HepG2 (cell line): ENCODE measurements around the gene VPS4A. TPM values are rescaled to one million over a fixed set of nuclear protein-coding genes. Genes with fewer than 3 reads are reported as not detected.
A peak's percentile ranks its signal among the peaks of the same experiment; 100 is the strongest.

Source experiments
- AHDC1 ChIP-seq: sonication (generic); formaldehyde crosslinking; IDR thresholded peaks from 2 replicates; pipeline ENCODE4 v1.5.1; 2020; ENCODE audit warnings: mild to moderate bottlenecking, missing genetic modification reagents, borderline replicate concordance
- CBX1 ChIP-seq: IDR thresholded peaks from one replicate; pipeline ENCODE4 v1.6.1; 2016; ENCODE audit warnings: antibody characterized with exemption, low read depth
- GLI4 ChIP-seq: sonication (generic); formaldehyde crosslinking; IDR thresholded peaks from 2 replicates; pipeline ENCODE4 v1.5.1; 2020; ENCODE audit warnings: missing genetic modification reagents, mild to moderate bottlenecking, moderate library complexity, borderline replicate concordance
- MYNN ChIP-seq: sonication (generic); formaldehyde crosslinking; IDR thresholded peaks from 2 replicates; pipeline ENCODE4 v1.4.0; 2020; ENCODE audit warnings: mild to moderate bottlenecking, low read depth, missing genetic modification reagents
- NFKBIZ ChIP-seq: IDR thresholded peaks from 2 replicates; pipeline ENCODE4 v1.6.1; 2018; ENCODE audit warnings: missing genetic modification reagents, missing compliant biosample characterization
- NR0B2 ChIP-seq: sonication (generic); formaldehyde crosslinking; IDR thresholded peaks from 2 replicates; pipeline ENCODE4 v1.4.0; 2020; ENCODE audit warnings: mild to moderate bottlenecking, missing genetic modification reagents
- PCBP2 ChIP-seq: fragments of 200-400 bp; formaldehyde crosslinking; optimal IDR thresholded peaks from 2 replicates; pipeline ENCODE3; 2018; ENCODE audit warnings: low read length, low read depth; ENCODE audit not compliant: poor library complexity, severe bottlenecking
- SRSF1 ChIP-seq: fragments of 200-400 bp; formaldehyde crosslinking; optimal IDR thresholded peaks from 2 replicates; pipeline ENCODE3; 2017; ENCODE audit warnings: mild to moderate bottlenecking, low read depth, low read length, moderate library complexity
- ZBTB8A ChIP-seq: sonication (generic); formaldehyde crosslinking; IDR thresholded peaks from 2 replicates; pipeline ENCODE4 v1.4.0; 2020; ENCODE audit warnings: mild to moderate bottlenecking, low read depth, missing genetic modification reagents, borderline replicate concordance
- ZNF17 ChIP-seq: sonication (generic); formaldehyde crosslinking; IDR thresholded peaks from 2 replicates; pipeline ENCODE4 v1.5.0; 2020; ENCODE audit warnings: mild to moderate bottlenecking, missing genetic modification reagents
- ZNF280B ChIP-seq: sonication (generic); formaldehyde crosslinking; IDR thresholded peaks from 2 replicates; pipeline ENCODE4 v1.5.0; 2020; ENCODE audit warnings: missing genetic modification reagents, mild to moderate bottlenecking, borderline replicate concordance
- ZNF333 ChIP-seq: sonication (generic); formaldehyde crosslinking; IDR thresholded peaks from 2 replicates; pipeline ENCODE4 v1.4.0; 2020; ENCODE audit warnings: mild to moderate bottlenecking, missing genetic modification reagents, borderline replicate concordance
- polyA plus RNA-seq, 8 experiments: library from polyadenylated mRNA; depleted of rRNA in 3 of 8; stranded (reverse) in 7 of 8; unstranded in 1 of 8; fragments of >200 nt; fragmentation: Illumina TruSeq in 4 of 8; extraction: Trizol in 4 of 8; gene quantifications; 2 replicates each; pipeline versions ENCODE4 v1.2.1 to v1.2.3, GENCODE V29; 2011 to 2016; ENCODE audit warnings: low read depth in 4 of 8, missing spikeins in 1 of 8, mixed read lengths in 1 of 8; ENCODE audit not compliant: insufficient read depth in 1 of 8
- total RNA-seq, 5 experiments: library from RNA; depleted of rRNA; stranded (reverse); fragments of >200 nt; fragmentation: Illumina TruSeq; extraction: Trizol; gene quantifications; 2 replicates each; pipeline ENCODE4 v1.2.3, GENCODE V29; 2016; ENCODE audit warnings: low read depth in 1 of 5
- TF ChIP-seq, protein P1 (sequence below): sonication (generic); formaldehyde crosslinking; conservative IDR thresholded peaks from 2 replicates; pipeline ENCODE4 v1.8.0; 2022; ENCODE audit warnings: mild to moderate bottlenecking, moderate library complexity, missing genetic modification reagents

The VPS4A gene
- total and polyA plus RNA-seq, 2 of the 13 experiments (the other 11 are each of a cell fraction or from before 2014, with no cell fraction given) = 13.2 to 27.9 TPM

- TF ChIP-seq ZBTB8A (CRISPR knock-in tag) = no peak
- TF ChIP-seq CBX1 = peak; percentile 84
- no peak for TF ChIP-seq ZNF17 (CRISPR knock-in tag)
- 0 out of 2 replicates have a peak, but pooled peaks have one; percentile 28 for TF ChIP-seq MYNN
- no peak for TF ChIP-seq NFKBIZ (CRISPR knock-in tag)
- TF ChIP-seq NR0B2 (CRISPR knock-in tag) = peak; percentile 53
- no peak for TF ChIP-seq GLI4 (CRISPR knock-in tag)
- TF ChIP-seq ZNF333 (CRISPR knock-in tag) = no peak; the same call in 1 of the 2 replicates
- TF ChIP-seq AHDC1 = no peak
- TF ChIP-seq ZNF280B = no peak
- TF ChIP-seq SRSF1 = no peak
- TF ChIP-seq PCBP2 = no peak
- TF ChIP-seq, protein P1, sequence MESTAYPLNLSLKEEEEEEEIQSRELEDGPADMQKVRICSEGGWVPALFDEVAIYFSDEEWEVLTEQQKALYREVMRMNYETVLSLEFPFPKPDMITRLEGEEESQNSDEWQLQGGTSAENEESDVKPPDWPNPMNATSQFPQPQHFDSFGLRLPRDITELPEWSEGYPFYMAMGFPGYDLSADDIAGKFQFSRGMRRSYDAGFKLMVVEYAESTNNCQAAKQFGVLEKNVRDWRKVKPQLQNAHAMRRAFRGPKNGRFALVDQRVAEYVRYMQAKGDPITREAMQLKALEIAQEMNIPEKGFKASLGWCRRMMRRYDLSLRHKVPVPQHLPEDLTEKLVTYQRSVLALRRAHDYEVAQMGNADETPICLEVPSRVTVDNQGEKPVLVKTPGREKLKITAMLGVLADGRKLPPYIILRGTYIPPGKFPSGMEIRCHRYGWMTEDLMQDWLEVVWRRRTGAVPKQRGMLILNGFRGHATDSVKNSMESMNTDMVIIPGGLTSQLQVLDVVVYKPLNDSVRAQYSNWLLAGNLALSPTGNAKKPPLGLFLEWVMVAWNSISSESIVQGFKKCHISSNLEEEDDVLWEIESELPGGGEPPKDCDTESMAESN (CRISPR knock-in tag) = peak; percentile 89
These were observed at the start of gene VPS4A (continued) for GRCh38 chr16:69310653-69311532.
